ENCODE results near the gene SRRM5. TPM values are rescaled to one million over a fixed set of nuclear protein-coding genes. Genes with fewer than 3 reads are reported as not detected.
A peak's percentile ranks its signal among the peaks of the same experiment; 100 is the strongest.

Gene SRRM5
- total RNA-seq, 4 donors from 2014 or later, result 1.2 to 2.7 (median 2.5) TPM; not detected in 1

DNA sequence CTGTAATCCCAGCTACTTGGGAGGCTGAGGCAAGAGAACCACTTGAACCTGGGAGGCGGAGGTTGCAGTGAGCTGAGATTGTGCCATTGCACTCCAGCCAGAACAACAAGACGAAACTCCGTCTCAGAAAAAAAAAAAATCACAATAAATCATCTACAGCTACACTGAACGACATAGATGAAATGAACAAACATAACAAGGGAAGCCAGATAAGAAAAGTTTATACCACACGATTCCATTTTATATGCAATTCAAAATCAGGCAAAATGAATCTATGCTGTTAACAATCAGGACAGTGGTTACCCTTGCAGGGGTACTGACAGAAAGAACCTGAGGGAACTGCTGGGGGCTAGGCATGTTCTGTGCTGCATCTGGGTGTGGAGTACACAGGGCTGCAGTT lies 42.2 kb upstream of the SRRM5 start:
- Histone ChIP-seq H3K9me3 (no peaks in the 10 kb centered on the region), H3K36me3 (no peaks in the 10 kb centered on the region), H3K4me1 (peaks cover 0 to 5% (median 3%) of the 10 kb centered on the region in 4 donors), H3K4me3 (no peak overlapping the region), H3K27ac (no peak overlapping the region), H3K27me3 (no peaks in the 10 kb centered on the region)
- no peak for TF ChIP-seq POLR2A (IDR thresholded peaks at IDR 0.05)
- no peak for TF ChIP-seq CTCF (IDR thresholded peaks at IDR 0.05)
- no peak for DNase-seq

- no peak for TF ChIP-seq POLR2A (IDR thresholded peaks at IDR 0.05)
- TF ChIP-seq CTCF (IDR thresholded peaks at IDR 0.05), result no peak
- Histone ChIP-seq H3K27ac (no peak overlapping the region), H3K27me3 (no peaks in the 10 kb centered on the region), H3K4me3 (no peak overlapping the region), H3K4me1 (peaks cover 0 to 7% (median 6%) of the 10 kb centered on the region in 4 donors), H3K36me3 (no peaks in the 10 kb centered on the region), H3K9me3 (no peaks in the 10 kb centered on the region)
- no peak for DNase-seq
These were observed 41.6 kb upstream of the SRRM5 start for GRCh38 chr19:43570174-43570791.

DNA sequence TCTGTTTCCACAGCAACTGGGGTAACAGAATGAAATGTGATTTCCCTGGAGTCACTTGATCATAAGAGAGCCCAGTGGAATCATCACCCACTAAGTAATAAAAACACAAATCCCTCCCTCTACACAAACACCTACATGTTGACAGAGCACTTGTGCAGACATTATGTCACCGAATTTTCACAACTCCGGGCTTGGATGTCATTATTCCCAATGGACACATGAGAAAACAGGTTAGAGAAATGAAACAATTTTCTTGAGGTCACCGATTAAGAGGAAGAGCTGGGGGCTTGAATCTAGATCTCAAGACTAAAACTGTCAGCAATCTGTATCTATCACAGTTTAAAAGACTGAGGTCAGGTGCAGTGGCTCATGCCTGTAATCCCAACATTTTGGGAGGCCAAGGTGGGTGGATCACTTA lies 39.7 kb upstream of the SRRM5 start:
- Histone ChIP-seq H3K36me3 (no peaks in the 10 kb centered on the region), H3K27me3 (no peaks in the 10 kb centered on the region), H3K9me3 (no peaks in the 10 kb centered on the region), H3K4me3 (no peak overlapping the region), H3K27ac (no peak overlapping the region), H3K4me1 (peaks cover 0 to 12% (median 9%) of the 10 kb centered on the region in 4 donors)
- TF ChIP-seq CTCF (IDR thresholded peaks at IDR 0.05) (no peak), POLR2A (IDR thresholded peaks at IDR 0.05) (no peak)
- DNase-seq, result no peak

GRCh38 chr19:43574424-43575155 lies 37.3 kb upstream of the SRRM5 start:
- Histone ChIP-seq H3K27me3 (no peaks in the 10 kb centered on the region), H3K4me1 (peaks cover 0 to 12% (median 9%) of the 10 kb centered on the region in 4 donors), H3K4me3 (peak overlapping the region; percentile 57 to 87 (median 73)), H3K36me3 (no peaks in the 10 kb centered on the region), H3K27ac (peak overlapping the region; percentile 72 to 83 (median 80)), H3K9me3 (no peaks in the 10 kb centered on the region)
- DNase-seq, result no peak
- TF ChIP-seq POLR2A (IDR thresholded peaks at IDR 0.05) (no peak), CTCF (IDR thresholded peaks at IDR 0.05) (no peak)

GRCh38 chr19:43575156-43575950 lies 36.5 kb upstream of the SRRM5 start, which contains the start of the genes PINLYP and XRCC1:
TSS of gene PINLYP (plus strand) at chr19:43575801. CDS start at chr19:43577192, 1,391 bp downstream.
TSS of gene XRCC1 (minus strand) at chr19:43575527. CDS start at chr19:43575458, 69 bp downstream.
- Histone ChIP-seq H3K9me3 (no peaks in the 10 kb centered on the region), H3K27me3 (no peaks in the 10 kb centered on the region), H3K4me1 (peaks cover 0 to 12% (median 9%) of the 10 kb centered on the region in 4 donors), H3K27ac (peak within 1 kb of the TSS; percentile 72 to 83 (median 80)), H3K36me3 (no peaks in the 10 kb centered on the region), H3K4me3 (peak within 1 kb of the TSS; percentile 57 to 87 (median 73))
- DNase-seq, result peak; percentile 95 to 99 (median 97)
- TF ChIP-seq POLR2A (IDR thresholded peaks at IDR 0.05) (peak; percentile 16 to 39), CTCF (IDR thresholded peaks at IDR 0.05) (peak in 1 of 6 experiments; percentile 4)
